Osteocyte (in vitro differentiated cells): ENCODE results near the gene REPIN1. TPM values are rescaled to one million over a fixed set of nuclear protein-coding genes. Genes with fewer than 3 reads are reported as not detected.

Experiments
- DNase-seq: peaks from one replicate; pipeline ENCODE4 v3.0.0; 2021; ENCODE audit warnings: mixed read lengths; ENCODE audit not compliant: unreplicated experiment; ENCODE audit errors: extremely low spot score
- H3K27ac Mint-ChIP-seq: one replicate; pipeline ENCODE4 v1.8.0; 2021; ENCODE audit warnings: mild to moderate bottlenecking, mixed read lengths; ENCODE audit not compliant: unreplicated experiment
- H3K27me3 Mint-ChIP-seq: one replicate; pipeline ENCODE4 v1.8.0; 2021; ENCODE audit warnings: mixed read lengths; ENCODE audit not compliant: unreplicated experiment
- H3K36me3 Mint-ChIP-seq: one replicate; pipeline ENCODE4 v1.8.0; 2021; ENCODE audit warnings: mixed read lengths; ENCODE audit not compliant: unreplicated experiment
- H3K4me1 Mint-ChIP-seq: one replicate; pipeline ENCODE4 v1.8.0; 2021; ENCODE audit warnings: mixed read lengths; ENCODE audit not compliant: unreplicated experiment
- H3K4me3 Mint-ChIP-seq: one replicate; pipeline ENCODE4 v1.8.0; 2021; ENCODE audit warnings: mild to moderate bottlenecking, moderate library complexity, mixed read lengths; ENCODE audit not compliant: unreplicated experiment
- H3K9me3 Mint-ChIP-seq: one replicate; pipeline ENCODE4 v1.8.0; 2021; ENCODE audit warnings: mixed read lengths; ENCODE audit not compliant: unreplicated experiment
- CTCF ChIP-seq: fragments of 200-600 bp; sonication (generic); IDR thresholded peaks from 2 replicates; pipeline ENCODE4 v1.5.0; 2021; ENCODE audit warnings: antibody characterized with exemption, mild to moderate bottlenecking, moderate library complexity
- total RNA-seq: library from RNA; stranded (reverse); gene quantifications from 2 replicates; pipeline ENCODE4 v1.2.1, GENCODE V29; 2021

The REPIN1 gene
- total RNA-seq, 1 donor from 2014 or later, result 66.3 TPM

DNA sequence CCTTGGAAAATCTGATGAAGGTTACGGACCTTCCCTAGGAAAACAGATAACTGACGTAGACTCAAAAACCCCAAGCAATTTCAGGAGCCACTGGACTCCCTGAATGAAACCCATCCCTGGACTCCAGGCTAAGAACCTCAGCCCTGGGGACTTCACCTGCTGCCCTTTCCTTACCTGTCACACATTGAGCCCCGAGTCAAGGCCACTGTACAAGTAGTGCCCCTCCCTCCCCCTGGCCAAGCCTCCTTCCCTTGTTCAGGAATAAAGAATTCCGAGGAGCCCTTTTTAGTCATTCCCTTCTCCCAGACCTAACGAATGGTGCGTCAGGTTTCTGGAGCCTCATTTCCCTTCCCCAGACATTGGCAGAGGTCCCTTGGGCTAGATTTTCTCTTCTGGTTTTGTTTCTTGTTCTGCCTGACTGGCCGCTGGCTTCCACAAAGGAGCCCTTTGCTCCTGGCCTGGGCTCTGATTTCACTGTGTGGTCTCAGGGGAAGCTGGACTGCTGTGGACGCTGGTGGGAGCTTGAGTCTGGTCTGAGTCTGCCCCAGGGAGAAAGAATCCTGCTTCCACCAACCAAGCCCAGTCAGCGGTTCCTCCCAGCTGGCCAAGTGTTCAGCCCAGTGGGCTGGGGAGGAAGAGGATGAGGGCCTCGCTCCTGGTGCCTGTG, 42.2 kb downstream of the REPIN1 start:
- Mint-ChIP-seq H3K36me3 (peaks cover 4% of the 10 kb centered on the region), H3K4me3 (no peak overlapping the region), H3K4me1 (peaks cover 21% of the 10 kb centered on the region), H3K9me3 (no peaks in the 10 kb centered on the region), H3K27me3 (no peaks in the 10 kb centered on the region), H3K27ac (peak overlapping the region; percentile 16)
- no peak for DNase-seq
- no peak for TF ChIP-seq CTCF

DNA sequence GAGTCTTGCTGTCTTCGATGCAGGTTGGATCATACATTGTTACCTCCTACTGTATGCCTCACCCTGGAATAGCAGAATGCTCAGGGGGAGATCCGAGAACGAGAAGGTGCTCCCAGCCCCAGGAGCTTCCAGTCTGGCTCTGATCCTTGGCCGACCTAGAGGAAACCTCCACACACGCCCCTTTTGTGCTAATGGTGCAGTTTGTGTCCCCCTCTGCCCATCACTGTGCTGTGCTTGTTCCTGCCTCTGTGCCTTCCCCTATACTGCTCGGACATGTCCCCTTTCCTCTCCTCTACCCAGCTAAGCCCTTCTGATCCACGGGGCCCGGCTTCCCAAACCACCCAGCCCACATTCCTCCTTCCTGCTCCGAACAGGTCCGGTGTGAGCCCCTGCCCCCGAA, 43.0 kb downstream of the REPIN1 start:
- no peak overlapping the region for H3K4me3 Mint-ChIP-seq
- peaks cover 13% of the 10 kb centered on the region for H3K4me1 Mint-ChIP-seq
- no peak for TF ChIP-seq CTCF
- H3K27ac Mint-ChIP-seq, result no peak overlapping the region
- H3K27me3 Mint-ChIP-seq, result no peaks in the 10 kb centered on the region
- no peaks in the 10 kb centered on the region for H3K9me3 Mint-ChIP-seq
- H3K36me3 Mint-ChIP-seq, result peaks cover 4% of the 10 kb centered on the region
- no peak for DNase-seq

- no peak for DNase-seq
- no peaks in the 10 kb centered on the region for H3K9me3 Mint-ChIP-seq
- H3K36me3 Mint-ChIP-seq, result peaks cover 4% of the 10 kb centered on the region
- no peak overlapping the region for H3K27ac Mint-ChIP-seq
- H3K4me3 Mint-ChIP-seq, result no peak overlapping the region
- no peaks in the 10 kb centered on the region for H3K27me3 Mint-ChIP-seq
- TF ChIP-seq CTCF, result no peak
- H3K4me1 Mint-ChIP-seq, result peaks cover 9% of the 10 kb centered on the region
These were observed 43.4 kb downstream of the REPIN1 start for GRCh38 chr7:150412016-150412415.

DNA sequence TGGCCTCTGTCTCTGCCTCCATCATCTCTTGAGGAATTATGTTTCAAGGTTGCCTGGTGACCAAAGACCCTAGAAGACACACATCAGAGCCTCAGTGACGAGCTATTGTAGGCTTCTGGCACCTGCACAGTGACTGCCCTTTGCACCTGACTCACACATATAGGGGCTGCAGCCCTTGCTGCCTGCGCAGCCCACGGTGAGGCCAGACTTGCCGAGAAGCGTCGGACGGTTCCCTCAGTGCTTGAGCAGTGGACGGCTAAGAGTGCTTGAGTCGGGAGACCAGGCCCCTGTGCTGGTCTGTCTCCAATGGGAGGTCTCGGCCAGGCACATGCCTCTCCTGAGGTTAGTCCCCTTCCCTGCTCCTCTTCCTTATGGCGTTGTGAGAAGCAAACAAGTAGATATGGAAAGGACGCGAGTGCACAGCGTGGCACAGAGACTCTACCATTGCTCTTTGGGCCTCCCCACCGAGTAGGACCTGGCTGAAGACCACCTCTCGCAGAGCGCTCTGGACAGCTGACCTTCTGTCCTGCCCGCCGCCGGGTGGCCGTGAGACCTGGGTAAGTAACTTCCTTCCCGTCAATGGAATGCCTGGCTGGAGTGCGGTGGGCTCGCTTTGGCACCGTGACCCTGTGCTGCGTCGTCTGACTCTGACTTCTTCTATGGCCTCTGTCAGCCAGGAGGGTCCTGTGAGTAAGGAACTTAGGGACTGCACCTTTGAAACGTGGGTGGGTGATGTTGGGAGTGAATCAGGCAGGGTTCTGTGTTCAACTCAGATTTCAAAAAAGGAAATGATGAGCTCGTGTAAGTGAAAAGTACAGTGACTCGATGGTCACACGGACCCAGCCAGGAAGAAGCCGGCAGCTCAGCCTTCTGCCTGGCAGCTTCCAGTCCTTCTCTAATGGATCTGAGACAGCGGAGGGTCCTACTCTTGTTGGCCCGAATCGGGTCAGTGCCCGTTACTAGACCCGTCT, 44.2 kb downstream of the REPIN1 start:
- Mint-ChIP-seq H3K36me3 (peaks cover 2% of the 10 kb centered on the region), H3K9me3 (no peaks in the 10 kb centered on the region), H3K4me1 (peaks cover 7% of the 10 kb centered on the region), H3K4me3 (no peak overlapping the region), H3K27ac (no peak overlapping the region), H3K27me3 (no peaks in the 10 kb centered on the region)
- no peak for TF ChIP-seq CTCF
- DNase-seq, result no peak

GRCh38 chr7:150413640-150414081, 45.0 kb downstream of the REPIN1 start:
- no peak for DNase-seq
- no peak overlapping the region for H3K27ac Mint-ChIP-seq

More at GRCh38 chr7:150413640-150414081, 45.0 kb downstream of the REPIN1 start:
- peaks cover 7% of the 10 kb centered on the region for H3K4me1 Mint-ChIP-seq
- TF ChIP-seq CTCF, result no peak
- H3K27me3 Mint-ChIP-seq, result no peaks in the 10 kb centered on the region
- H3K36me3 Mint-ChIP-seq, result peaks cover 2% of the 10 kb centered on the region
- no peaks in the 10 kb centered on the region for H3K9me3 Mint-ChIP-seq
- H3K4me3 Mint-ChIP-seq, result no peak overlapping the region
